HepG2 (cell line): Measurements from ENCODE around the gene KRT76. TPM values are rescaled to one million over a fixed set of nuclear protein-coding genes. Genes with fewer than 3 reads are reported as not detected.

Experiments
- ATAC-seq: fragments of 200-7000 bp; cut with Tn5 transposase; 3 replicates; pipeline ENCODE4 v1.9.1; 2020; ENCODE audit warnings: mild to moderate bottlenecking, moderate library complexity
- BruUV-seq: library from RNA; stranded (reverse); fragments of 400-500 nt; replicated peaks from 2 replicates; lab custom pipeline; 2021; lab: Mats Ljungman, UMichigan
- CTCF ChIA-PET: fragments of 300-600 bp; formaldehyde crosslinking; extraction: SDS; loops from one replicate; lab custom pipeline; 2021; ENCODE audit warnings: low total read pairs, inconsistent platforms, low intra/inter-chr PET ratio; lab: Yijun Ruan, JAX
- POLR2A ChIA-PET: fragments of 350-600 bp; sonication (Branson Sonifier 250); formaldehyde crosslinking; loops from one replicate; lab custom pipeline; 2020; ENCODE audit warnings: antibody characterized with exemption, inconsistent platforms; lab: Yijun Ruan, JAX
- DNase-seq: peaks from one replicate; pipeline ENCODE4 v3.0.0-alpha.2; 2015; ENCODE audit warnings: low spot score
- FAIRE-seq: peaks from 3 replicates; lab custom pipeline; 2011; peaks lifted over from hg19 to GRCh38; lab: Jason Lieb, UNC
- H2AFZ ChIP-seq: one replicate; pipeline ENCODE4 v1.6.1; 2011; ENCODE audit warnings: low read length, inconsistent platforms
- H3K27ac ChIP-seq: fragments of 300-600 bp; 3 replicates; pipeline ENCODE4 v1.8.0; 2011; ENCODE audit warnings: mixed run types, mild to moderate bottlenecking, mixed read lengths, low read length, inconsistent platforms; ENCODE audit not compliant: insufficient read depth; ENCODE audit errors: extremely low read length
- H3K27me3 ChIP-seq, 2 experiments: fragments of 200-600 bp in 1 of 2; 2 replicates in 1 of 2; 3 replicates in 1 of 2; pipeline versions ENCODE4 v1.6.0 to v1.8.0; 2011; ENCODE audit warnings: low read length in 2 of 2, mild to moderate bottlenecking in 2 of 2, moderate library complexity in 2 of 2, inconsistent platforms in 1 of 2; ENCODE audit not compliant: insufficient read depth in 2 of 2, control insufficient read depth in 1 of 2
- H3K36me3 ChIP-seq, 2 experiments: fragments of 200-600 bp in 1 of 2; replicated peaks in 1 of 2; 2 replicates in 1 of 2; 3 replicates in 1 of 2; pipeline versions ENCODE4 v1.5.1 to v1.8.0; 2011; ENCODE audit warnings: low read length in 2 of 2, inconsistent platforms in 1 of 2; ENCODE audit not compliant: insufficient read depth in 2 of 2, control insufficient read depth in 1 of 2
- H3K4me1 ChIP-seq: 2 replicates; pipeline ENCODE4 v1.5.1; 2012; ENCODE audit warnings: low read length, inconsistent platforms; ENCODE audit not compliant: insufficient read depth
- H3K4me2 ChIP-seq: 2 replicates; pipeline ENCODE4 v1.6.0; 2011; ENCODE audit warnings: low read depth, low read length, inconsistent platforms
- H3K4me3 ChIP-seq, 3 experiments: fragments of 200-600 bp in 1 of 3; sonication (generic), shearing (Covaris generic) in 1 of 3; replicated peaks in 1 of 3; 2 replicates each; pipeline ENCODE4 v1.5.1; 2011 to 2016; ENCODE audit warnings: low read length in 3 of 3, inconsistent platforms in 2 of 3, low read depth in 2 of 3, mild to moderate bottlenecking in 2 of 3, control low read depth in 1 of 3, mixed read lengths in 1 of 3; ENCODE audit not compliant: insufficient read depth in 1 of 3
- H3K79me2 ChIP-seq: one replicate; pipeline ENCODE4 v1.6.1; 2011; ENCODE audit warnings: low read length, inconsistent platforms; ENCODE audit not compliant: insufficient read depth
- H3K9ac ChIP-seq: 2 replicates; pipeline ENCODE4 v1.6.0; 2011; ENCODE audit warnings: mild to moderate bottlenecking, low read depth, low read length, inconsistent platforms; ENCODE audit not compliant: insufficient read depth
- H3K9me3 ChIP-seq: 2 replicates; pipeline ENCODE4 v1.5.1; 2012; ENCODE audit warnings: mild to moderate bottlenecking, low read length
- H4K20me1 ChIP-seq: 2 replicates; pipeline ENCODE4 v1.6.0; 2011; ENCODE audit warnings: inconsistent platforms, mild to moderate bottlenecking, low read length, moderate library complexity; ENCODE audit not compliant: insufficient read depth
- CAMTA2 ChIP-seq: sonication (generic); formaldehyde crosslinking; IDR thresholded peaks from 2 replicates; pipeline ENCODE4 v1.4.0; 2020; ENCODE audit warnings: mild to moderate bottlenecking, missing genetic modification reagents, borderline replicate concordance
- CHD4 ChIP-seq: fragments of 200-600 bp; sonication (generic); IDR thresholded peaks from 2 replicates; pipeline ENCODE4 v1.7.0; 2017; ENCODE audit warnings: mild to moderate bottlenecking, low read length, borderline replicate concordance
- SATB2 ChIP-seq: sonication (generic); formaldehyde crosslinking; IDR thresholded peaks from 2 replicates; pipeline ENCODE4 v1.5.0; 2020; ENCODE audit warnings: missing genetic modification reagents
- WGBS: methylation state at CpG from one replicate; pipeline ENCODE4 v1.1.6; 2017; ENCODE audit warnings: low lambda C conversion rate; 5-methylcytosine and 5-hydroxymethylcytosine counted together
- in situ Hi-C: cut with HindIII; loops from 2 replicates; pipeline ENCODE4 v1.10.0; 2017; ENCODE audit warnings: low pct_unique_long_range_greater_than_20kb; ENCODE audit not compliant: extremely low pct_ligation_motif_present
- intact Hi-C: fragments of 100-400 bp; cut with micrococcal nuclease; formaldehyde crosslinking; loops from one replicate; pipeline ENCODE4 v1.10.0; 2022; ENCODE audit not compliant: unreplicated experiment
- polyA plus RNA-seq, 8 experiments: library from polyadenylated mRNA; depleted of rRNA in 3 of 8; stranded (reverse) in 7 of 8; unstranded in 1 of 8; fragments of >200 nt; fragmentation: Illumina TruSeq in 4 of 8; extraction: Trizol in 4 of 8; gene quantifications; 2 replicates each; pipeline versions ENCODE4 v1.2.1 to v1.2.3, GENCODE V29; 2011 to 2016; ENCODE audit warnings: low read depth in 4 of 8, missing spikeins in 1 of 8, mixed read lengths in 1 of 8; ENCODE audit not compliant: insufficient read depth in 1 of 8
- total RNA-seq, 5 experiments: library from RNA; depleted of rRNA; stranded (reverse); fragments of >200 nt; fragmentation: Illumina TruSeq; extraction: Trizol; gene quantifications; 2 replicates each; pipeline ENCODE4 v1.2.3, GENCODE V29; 2016; ENCODE audit warnings: low read depth in 1 of 5
- TF ChIP-seq, protein P1 (sequence below): sonication (generic); formaldehyde crosslinking; IDR thresholded peaks from 2 replicates; pipeline ENCODE4 v1.4.0; 2020; ENCODE audit warnings: missing genetic modification reagents
- TF ChIP-seq, protein P2 (sequence below): sonication (generic); formaldehyde crosslinking; IDR thresholded peaks from 2 replicates; pipeline ENCODE4 v1.4.0; 2020; ENCODE audit warnings: missing genetic modification reagents
- TF ChIP-seq, protein P3 (sequence below): IDR thresholded peaks from 2 replicates; pipeline ENCODE4 v1.6.1; 2012; ENCODE audit warnings: inconsistent platforms
- TF ChIP-seq, protein P4 (sequence below): sonication (generic); formaldehyde crosslinking; IDR thresholded peaks from 2 replicates; pipeline ENCODE4 v1.4.0; 2020; ENCODE audit warnings: mild to moderate bottlenecking, low read depth, missing genetic modification reagents

KRT76 gene
- total and polyA plus RNA-seq, 2 of the 13 experiments (the other 11 are each of a cell fraction or from before 2014, with no cell fraction given), result not detected

DNA sequence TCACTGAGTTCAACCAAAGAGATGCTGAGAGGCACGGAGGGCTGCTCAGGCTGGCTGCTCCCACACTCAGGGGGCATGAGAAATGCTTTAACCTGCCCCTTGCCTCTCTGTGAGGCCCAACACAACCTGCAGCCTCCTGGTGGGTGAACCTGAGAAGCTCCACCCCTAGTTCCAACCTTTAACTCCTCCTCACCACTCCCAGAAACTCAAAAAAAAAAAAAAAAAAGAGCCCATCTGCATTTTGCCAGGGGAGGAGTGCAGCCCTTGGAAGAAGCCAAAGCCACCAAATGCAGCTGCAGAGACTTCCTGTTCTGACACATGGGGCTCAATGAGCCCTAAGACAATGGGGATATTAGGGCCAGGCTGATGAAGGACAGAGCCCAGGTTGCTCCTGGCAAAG, 27.9 kb upstream of the KRT76 start (continued):
- TF ChIP-seq CHD4, result no peak

DNA sequence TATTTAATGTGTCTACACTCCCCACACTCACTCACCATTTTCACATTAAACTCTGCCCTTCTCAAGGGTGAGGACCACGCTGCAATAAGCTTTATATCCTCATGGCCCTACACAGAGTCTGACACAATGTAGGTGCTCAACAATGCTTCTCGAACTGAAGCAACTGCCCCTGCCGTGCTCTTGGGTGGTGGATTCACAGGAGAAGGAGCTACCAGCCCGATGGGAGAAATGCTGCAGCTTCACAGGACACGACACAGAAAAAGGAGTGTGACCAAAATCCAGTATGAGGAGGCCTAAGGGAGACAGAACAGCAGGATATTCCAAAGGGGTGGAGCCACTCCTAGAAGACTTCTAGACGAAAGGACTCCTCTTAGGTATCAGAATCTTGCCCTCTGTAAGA, 25.3 kb upstream of the KRT76 start:
- CTCF ChIA-PET, result no interaction called here
- ATAC-seq, result no peak

More for the DNA sequence above, 25.3 kb upstream of the KRT76 start:
- TF ChIP-seq, protein P1, sequence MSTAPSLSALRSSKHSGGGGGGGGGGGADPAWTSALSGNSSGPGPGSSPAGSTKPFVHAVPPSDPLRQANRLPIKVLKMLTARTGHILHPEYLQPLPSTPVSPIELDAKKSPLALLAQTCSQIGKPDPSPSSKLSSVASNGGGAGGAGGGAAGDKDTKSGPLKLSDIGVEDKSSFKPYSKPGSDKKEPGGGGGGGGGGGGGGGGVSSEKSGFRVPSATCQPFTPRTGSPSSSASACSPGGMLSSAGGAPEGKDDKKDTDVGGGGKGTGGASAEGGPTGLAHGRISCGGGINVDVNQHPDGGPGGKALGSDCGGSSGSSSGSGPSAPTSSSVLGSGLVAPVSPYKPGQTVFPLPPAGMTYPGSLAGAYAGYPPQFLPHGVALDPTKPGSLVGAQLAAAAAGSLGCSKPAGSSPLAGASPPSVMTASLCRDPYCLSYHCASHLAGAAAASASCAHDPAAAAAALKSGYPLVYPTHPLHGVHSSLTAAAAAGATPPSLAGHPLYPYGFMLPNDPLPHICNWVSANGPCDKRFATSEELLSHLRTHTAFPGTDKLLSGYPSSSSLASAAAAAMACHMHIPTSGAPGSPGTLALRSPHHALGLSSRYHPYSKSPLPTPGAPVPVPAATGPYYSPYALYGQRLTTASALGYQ (CRISPR knock-in tag), result no peak
- TF ChIP-seq SATB2 (CRISPR knock-in tag) (no peak), CAMTA2 (CRISPR knock-in tag) (no peak)
- TF ChIP-seq, protein P2, sequence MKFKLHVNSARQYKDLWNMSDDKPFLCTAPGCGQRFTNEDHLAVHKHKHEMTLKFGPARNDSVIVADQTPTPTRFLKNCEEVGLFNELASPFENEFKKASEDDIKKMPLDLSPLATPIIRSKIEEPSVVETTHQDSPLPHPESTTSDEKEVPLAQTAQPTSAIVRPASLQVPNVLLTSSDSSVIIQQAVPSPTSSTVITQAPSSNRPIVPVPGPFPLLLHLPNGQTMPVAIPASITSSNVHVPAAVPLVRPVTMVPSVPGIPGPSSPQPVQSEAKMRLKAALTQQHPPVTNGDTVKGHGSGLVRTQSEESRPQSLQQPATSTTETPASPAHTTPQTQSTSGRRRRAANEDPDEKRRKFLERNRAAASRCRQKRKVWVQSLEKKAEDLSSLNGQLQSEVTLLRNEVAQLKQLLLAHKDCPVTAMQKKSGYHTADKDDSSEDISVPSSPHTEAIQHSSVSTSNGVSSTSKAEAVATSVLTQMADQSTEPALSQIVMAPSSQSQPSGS, result no peak
- TF ChIP-seq, protein P3, sequence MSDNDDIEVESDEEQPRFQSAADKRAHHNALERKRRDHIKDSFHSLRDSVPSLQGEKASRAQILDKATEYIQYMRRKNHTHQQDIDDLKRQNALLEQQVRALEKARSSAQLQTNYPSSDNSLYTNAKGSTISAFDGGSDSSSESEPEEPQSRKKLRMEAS, result no peak
- TF ChIP-seq, protein P4, sequence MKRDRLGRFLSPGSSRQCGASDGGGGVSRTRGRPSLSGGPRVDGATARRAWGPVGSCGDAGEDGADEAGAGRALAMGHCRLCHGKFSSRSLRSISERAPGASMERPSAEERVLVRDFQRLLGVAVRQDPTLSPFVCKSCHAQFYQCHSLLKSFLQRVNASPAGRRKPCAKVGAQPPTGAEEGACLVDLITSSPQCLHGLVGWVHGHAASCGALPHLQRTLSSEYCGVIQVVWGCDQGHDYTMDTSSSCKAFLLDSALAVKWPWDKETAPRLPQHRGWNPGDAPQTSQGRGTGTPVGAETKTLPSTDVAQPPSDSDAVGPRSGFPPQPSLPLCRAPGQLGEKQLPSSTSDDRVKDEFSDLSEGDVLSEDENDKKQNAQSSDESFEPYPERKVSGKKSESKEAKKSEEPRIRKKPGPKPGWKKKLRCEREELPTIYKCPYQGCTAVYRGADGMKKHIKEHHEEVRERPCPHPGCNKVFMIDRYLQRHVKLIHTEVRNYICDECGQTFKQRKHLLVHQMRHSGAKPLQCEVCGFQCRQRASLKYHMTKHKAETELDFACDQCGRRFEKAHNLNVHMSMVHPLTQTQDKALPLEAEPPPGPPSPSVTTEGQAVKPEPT (CRISPR knock-in tag), result no peak
- TF ChIP-seq, all 625 proteins: peak for 0
- Histone ChIP-seq H3K79me2 (no peaks in the 10 kb centered on the region), H4K20me1 (no peaks in the 10 kb centered on the region), H3K9ac (no peak overlapping the region), H3K9me3 (no peaks in the 10 kb centered on the region), H3K27me3 (peaks cover 0 to 5% of the 10 kb centered on the region in 2 experiments; a peak in 1 of 5 replicates), H3K27ac (no peak overlapping the region), H3K4me2 (no peak overlapping the region), H2AFZ (no peak overlapping the region), H3K4me1 (no peaks in the 10 kb centered on the region), H3K36me3 (no peaks in the 10 kb centered on the region), H3K4me3 (no peak overlapping the region)
- in situ Hi-C loops, result no loop called here
- DNase-seq (no peak), FAIRE-seq (no peak)
- 0% methylated on average over 6 of the region's 6 CpGs for WGBS
- no TSS peak for BruUV-seq
- intact Hi-C loops, result no loop called here
- POLR2A ChIA-PET, result no interaction called here
